Measurements from ENCODE around the gene PDE4D.

DNA sequence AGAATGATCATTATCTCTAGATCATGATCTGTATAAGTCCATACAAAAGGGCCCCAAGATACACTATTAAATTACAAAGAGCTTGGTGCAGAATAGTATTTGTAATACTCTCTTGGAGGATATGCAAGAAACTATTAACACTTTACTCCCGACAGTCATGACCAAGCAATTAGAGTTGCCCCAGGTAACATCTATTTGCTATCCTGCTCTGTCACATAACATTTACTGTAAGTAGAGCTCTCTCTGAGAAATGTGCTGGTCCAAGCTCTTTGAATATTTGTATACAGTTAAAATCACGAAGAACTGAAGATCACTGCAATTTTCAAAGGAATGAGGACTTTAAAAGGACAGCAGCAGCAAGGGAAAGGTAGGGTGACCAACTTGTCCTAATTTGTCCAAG lies 757.0 kb downstream of the PDE4D start:
- TF ChIP-seq, protein P1, sequence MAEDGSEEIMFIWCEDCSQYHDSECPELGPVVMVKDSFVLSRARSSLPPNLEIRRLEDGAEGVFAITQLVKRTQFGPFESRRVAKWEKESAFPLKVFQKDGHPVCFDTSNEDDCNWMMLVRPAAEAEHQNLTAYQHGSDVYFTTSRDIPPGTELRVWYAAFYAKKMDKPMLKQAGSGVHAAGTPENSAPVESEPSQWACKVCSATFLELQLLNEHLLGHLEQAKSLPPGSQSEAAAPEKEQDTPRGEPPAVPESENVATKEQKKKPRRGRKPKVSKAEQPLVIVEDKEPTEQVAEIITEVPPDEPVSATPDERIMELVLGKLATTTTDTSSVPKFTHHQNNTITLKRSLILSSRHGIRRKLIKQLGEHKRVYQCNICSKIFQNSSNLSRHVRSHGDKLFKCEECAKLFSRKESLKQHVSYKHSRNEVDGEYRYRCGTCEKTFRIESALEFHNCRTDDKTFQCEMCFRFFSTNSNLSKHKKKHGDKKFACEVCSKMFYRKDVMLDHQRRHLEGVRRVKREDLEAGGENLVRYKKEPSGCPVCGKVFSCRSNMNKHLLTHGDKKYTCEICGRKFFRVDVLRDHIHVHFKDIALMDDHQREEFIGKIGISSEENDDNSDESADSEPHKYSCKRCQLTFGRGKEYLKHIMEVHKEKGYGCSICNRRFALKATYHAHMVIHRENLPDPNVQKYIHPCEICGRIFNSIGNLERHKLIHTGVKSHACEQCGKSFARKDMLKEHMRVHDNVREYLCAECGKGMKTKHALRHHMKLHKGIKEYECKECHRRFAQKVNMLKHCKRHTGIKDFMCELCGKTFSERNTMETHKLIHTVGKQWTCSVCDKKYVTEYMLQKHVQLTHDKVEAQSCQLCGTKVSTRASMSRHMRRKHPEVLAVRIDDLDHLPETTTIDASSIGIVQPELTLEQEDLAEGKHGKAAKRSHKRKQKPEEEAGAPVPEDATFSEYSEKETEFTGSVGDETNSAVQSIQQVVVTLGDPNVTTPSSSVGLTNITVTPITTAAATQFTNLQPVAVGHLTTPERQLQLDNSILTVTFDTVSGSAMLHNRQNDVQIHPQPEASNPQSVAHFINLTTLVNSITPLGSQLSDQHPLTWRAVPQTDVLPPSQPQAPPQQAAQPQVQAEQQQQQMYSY (CRISPR knock-in tag; IDR thresholded peaks at IDR 0.05), result no peak
- TF ChIP-seq ZNF232 (CRISPR knock-in tag; IDR thresholded peaks at IDR 0.05), result no peak
- TF ChIP-seq, protein P2, sequence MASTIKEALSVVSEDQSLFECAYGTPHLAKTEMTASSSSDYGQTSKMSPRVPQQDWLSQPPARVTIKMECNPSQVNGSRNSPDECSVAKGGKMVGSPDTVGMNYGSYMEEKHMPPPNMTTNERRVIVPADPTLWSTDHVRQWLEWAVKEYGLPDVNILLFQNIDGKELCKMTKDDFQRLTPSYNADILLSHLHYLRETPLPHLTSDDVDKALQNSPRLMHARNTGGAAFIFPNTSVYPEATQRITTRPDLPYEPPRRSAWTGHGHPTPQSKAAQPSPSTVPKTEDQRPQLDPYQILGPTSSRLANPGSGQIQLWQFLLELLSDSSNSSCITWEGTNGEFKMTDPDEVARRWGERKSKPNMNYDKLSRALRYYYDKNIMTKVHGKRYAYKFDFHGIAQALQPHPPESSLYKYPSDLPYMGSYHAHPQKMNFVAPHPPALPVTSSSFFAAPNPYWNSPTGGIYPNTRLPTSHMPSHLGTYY (CRISPR knock-in tag; IDR thresholded peaks at IDR 0.05), result no peak
- TF ChIP-seq, protein P3, sequence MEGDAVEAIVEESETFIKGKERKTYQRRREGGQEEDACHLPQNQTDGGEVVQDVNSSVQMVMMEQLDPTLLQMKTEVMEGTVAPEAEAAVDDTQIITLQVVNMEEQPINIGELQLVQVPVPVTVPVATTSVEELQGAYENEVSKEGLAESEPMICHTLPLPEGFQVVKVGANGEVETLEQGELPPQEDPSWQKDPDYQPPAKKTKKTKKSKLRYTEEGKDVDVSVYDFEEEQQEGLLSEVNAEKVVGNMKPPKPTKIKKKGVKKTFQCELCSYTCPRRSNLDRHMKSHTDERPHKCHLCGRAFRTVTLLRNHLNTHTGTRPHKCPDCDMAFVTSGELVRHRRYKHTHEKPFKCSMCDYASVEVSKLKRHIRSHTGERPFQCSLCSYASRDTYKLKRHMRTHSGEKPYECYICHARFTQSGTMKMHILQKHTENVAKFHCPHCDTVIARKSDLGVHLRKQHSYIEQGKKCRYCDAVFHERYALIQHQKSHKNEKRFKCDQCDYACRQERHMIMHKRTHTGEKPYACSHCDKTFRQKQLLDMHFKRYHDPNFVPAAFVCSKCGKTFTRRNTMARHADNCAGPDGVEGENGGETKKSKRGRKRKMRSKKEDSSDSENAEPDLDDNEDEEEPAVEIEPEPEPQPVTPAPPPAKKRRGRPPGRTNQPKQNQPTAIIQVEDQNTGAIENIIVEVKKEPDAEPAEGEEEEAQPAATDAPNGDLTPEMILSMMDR (IDR thresholded peaks at IDR 0.05), result no peak
- TF ChIP-seq, protein P4, sequence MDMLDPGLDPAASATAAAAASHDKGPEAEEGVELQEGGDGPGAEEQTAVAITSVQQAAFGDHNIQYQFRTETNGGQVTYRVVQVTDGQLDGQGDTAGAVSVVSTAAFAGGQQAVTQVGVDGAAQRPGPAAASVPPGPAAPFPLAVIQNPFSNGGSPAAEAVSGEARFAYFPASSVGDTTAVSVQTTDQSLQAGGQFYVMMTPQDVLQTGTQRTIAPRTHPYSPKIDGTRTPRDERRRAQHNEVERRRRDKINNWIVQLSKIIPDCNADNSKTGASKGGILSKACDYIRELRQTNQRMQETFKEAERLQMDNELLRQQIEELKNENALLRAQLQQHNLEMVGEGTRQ (CRISPR knock-in tag; IDR thresholded peaks at IDR 0.05), result no peak
